Activated CD4-positive, alpha-beta T cell treated with anti-CD3 and anti-CD28 coated beads for 48 hours (primary cell): ENCODE results near the gene TBC1D14.

Experiments
- DNase-seq: peaks from one replicate; pipeline ENCODE4 v3.0.0-alpha.2; 2020

Gene TBC1D14

DNA sequence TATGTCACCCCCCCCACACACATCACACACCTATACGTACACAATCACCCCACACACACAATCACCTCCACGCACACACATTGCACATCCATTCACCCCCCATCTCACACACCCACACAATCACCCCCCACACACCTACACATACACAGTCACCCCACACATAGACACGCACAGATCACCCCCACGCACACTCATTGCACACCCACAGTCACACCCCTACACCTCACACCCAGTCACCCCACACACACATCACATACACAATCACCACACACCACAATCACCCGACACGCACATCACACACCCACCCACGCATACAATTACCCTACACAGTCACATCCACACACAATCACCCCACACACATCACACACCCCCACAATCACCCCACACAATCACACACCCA, 117.7 kb downstream of the TBC1D14 start:
- no peak for DNase-seq

DNA sequence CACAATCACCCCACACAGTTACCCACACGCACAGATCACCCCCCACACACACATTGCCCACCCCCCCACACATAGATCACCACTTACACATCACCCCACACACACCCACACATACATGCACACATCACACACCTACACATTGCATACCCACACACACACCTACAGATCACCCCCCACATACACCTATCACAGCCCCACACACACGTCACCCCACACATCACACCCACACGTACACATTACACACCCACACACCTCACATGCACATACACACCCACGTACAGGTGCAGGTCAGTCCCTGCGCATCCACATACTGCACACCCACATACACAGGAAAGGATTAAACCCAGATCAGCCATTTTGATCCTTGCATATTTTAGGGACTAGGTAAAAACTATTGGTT, 118.3 kb downstream of the TBC1D14 start:
- no peak for DNase-seq

DNA sequence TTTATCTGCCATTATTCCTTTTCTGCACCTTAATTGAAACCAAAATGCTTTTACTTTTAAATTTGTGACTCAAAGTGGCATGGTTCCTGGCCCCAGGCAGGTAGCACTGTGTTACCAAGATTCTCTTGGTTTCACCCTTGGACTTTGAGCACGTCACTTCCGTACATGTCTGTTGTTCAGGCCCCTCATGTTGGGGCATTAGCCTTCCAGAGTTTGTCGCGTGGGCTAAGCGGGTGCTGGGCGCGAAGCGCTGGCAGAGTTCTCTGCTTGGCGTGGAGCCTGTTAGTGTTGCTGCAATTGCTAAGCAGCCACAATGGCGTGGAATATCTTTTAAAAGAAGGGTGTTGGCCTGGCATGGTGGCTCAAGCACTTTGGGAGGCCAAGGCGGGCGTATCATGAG, 119.6 kb downstream of the TBC1D14 start:
- no peak for DNase-seq

DNA sequence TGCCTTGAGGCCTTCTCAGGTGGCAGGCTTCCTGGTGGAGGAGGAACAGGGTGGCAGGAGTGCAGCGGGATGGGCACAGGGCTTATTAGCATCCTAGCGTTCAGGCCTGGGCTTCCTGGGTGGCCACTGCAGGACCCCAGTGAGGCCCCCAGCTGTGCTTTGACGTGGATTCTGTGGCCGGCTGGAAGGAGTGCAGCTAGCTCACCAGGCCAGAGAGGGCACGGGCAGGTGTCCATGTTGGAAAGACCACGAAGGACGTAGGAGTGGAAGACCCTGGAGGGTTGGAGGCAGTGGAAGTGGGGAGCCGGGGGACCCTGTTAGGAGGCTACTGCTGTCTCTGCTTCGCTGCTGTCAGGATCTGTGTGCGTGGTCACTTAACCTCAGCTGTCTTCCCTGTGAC, 120.3 kb downstream of the TBC1D14 start:
- DNase-seq: no peak

DNA sequence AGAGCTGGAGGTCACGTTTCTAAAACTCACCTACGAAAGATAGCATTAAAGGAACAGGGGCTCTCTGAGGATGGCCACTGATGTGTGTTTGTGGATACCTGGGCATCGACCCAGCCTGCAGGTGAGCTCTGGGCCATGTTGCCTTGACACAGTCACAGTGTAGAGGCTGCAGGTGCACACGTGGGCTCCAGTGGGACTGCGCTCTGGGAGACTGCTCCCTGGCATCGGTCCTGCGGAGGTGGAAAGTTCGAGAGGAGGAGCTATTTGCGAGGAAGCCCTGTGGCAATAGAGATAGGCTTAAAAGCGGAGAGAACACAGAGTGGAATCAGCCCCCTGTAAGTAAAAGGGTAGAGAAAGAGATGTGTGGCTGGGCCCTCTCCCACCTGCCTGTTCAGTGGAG, 121.2 kb downstream of the TBC1D14 start:
- DNase-seq: no peak

DNA sequence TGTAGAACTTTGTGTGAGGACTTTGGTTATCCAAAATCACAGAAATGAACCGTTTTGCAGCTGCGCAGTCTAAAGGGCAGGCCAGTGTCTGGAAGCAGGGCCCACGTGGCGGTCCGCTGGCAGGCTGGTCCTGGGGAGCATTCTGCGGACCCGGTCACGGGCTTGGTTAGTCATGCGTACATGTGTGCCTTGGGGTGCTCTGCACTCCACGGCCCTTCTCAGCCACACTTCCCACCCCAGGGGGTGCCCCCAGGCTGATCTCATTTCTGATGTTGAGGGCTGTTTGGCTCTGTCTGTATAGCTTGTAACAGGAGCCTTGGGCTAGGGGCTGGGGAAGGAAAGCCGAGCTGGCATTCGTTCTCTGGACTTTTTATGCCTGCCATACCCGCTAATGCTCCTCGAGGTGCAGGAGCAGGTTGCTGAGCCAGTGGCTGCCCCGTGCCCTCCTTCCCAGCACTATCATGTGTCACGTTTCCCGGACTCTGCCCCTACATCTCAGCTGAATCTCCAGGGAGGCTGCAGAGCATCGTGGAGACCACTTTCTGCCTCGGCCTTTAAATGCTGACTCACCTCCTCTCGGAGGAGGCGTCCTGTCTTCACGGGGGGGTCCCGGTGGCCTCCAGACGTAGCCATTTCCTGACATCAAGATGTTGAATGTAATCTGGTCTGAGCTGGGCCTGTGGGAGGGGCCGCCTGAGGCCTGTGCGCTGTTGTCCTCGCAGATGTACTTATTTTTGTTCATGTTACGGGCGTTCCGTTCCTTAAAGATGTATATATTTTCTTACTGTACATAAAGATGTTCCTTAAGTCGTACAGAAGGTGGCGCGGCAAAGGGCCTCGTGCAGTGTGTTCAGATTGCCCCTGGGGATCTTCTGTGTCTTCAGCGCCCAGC, 122.2 kb downstream of the TBC1D14 start:
- no peak for DNase-seq

DNA sequence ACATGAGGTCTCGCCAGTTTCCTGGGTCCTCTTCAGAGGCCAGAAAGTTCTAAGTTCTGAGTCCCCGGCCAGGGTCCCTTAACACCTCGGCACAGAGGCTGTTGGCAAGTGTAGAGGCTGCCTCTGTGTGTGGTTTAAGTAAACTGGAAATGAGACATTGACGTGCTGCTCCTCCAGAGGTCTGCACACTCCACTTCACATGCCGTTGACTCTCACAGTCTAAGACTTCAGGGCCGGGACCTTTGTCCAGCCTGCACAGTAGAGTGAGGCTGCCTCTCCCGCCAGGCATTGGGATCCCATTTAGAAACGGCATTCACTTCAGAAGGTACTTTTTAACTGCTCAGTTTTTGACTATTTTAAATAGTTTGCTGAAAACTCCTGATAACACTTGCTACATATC, 123.0 kb downstream of the TBC1D14 start:
- no peak for DNase-seq

DNA sequence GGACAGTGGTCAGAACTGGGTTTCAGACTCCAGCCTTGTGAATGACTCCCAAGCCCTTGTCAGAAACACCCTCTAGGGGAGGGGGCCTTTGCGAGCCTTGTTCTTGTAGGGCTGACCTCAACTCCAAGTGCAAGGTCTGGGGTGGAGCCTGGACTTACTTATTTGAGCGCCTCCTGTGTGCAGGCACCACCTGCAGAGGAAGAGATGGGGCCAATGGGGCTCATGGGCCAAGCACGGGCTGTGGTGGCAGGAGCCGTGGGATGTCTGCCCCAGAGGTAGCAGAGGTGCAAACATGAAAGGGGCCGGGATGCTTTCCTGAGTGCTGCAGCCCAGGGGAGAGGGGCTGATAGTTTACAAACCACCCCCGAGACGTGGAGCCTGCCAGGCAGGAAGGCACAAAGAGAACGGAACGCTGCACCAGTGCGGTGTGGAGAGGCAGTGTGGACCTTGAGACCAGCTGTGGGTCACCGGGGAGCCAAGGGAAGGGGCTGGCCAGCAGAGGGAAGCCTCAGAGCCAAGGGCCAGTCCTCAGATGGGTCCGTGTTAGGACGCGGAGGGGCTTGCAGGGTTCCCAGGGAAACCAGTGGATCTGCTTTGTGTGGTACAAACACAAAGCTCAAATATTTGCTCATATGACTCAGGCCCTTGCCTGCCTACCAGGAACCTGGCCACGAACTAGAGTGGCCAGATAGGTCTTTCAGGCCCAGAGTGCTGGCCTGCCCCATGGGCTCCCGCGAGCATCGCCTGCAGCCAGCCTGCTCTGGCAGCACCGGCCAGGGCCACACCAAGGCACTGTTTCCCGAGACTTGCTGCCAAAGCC, 124.8 kb downstream of the TBC1D14 start:
- no peak for DNase-seq

DNA sequence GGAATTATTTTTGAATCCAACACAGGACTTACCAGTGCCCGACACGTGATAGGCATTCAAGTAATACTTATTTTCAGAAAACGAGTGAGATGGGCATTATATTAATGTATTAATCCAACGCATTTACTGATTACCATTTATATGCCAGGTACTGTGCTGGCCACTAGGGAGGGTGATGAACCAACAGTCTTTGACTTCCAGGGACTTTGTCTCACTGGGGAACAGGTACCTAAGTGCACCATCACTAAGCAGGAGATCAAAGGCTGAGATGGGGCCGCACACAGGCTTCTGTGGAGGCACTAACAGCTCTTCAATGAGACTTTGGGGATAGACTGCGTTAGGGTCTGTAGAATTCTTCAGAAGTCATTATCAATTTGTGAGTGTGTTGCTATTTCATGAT, 127.8 kb downstream of the TBC1D14 start:
- no peak for DNase-seq

DNA sequence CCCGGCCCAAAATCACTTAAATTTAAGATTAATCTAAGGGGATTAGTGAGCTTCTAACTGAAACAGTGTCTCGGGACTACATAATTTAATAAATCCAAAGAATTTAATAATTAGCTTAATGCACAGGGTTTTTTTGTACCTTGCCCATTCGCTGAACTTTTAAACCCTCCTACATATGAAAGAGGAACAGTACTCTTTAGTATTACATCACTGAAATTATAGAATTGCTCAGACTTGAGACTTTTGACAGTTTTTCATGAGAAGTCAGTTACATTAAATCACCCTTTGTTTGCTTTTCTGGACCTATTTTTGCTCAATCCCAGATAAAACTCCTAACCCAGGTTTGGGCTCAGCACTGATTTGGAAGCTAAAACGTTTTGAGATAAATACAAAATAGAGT, 131.1 kb downstream of the TBC1D14 start:
- DNase-seq: no peak

DNA sequence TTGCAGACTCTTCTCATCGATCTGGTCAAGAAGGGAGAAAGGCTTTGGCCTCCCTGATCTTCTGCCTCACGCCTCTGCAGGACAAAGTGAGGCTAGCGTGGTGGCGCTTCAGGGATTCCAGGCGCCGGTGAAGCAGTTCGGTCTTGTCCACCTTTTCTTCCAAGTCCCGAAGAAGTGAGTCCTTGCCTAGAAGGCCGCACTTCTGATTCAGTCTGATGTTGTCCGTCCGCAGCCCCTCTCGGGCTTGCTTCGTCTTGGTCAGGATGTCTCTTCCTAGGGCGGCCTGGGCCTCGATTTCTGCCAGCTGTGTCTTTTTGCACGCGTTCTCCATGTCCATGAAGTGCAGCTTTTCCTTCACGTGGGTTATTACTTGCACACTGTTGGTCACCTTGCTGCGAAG, 131.6 kb downstream of the TBC1D14 start:
- no peak for DNase-seq

DNA sequence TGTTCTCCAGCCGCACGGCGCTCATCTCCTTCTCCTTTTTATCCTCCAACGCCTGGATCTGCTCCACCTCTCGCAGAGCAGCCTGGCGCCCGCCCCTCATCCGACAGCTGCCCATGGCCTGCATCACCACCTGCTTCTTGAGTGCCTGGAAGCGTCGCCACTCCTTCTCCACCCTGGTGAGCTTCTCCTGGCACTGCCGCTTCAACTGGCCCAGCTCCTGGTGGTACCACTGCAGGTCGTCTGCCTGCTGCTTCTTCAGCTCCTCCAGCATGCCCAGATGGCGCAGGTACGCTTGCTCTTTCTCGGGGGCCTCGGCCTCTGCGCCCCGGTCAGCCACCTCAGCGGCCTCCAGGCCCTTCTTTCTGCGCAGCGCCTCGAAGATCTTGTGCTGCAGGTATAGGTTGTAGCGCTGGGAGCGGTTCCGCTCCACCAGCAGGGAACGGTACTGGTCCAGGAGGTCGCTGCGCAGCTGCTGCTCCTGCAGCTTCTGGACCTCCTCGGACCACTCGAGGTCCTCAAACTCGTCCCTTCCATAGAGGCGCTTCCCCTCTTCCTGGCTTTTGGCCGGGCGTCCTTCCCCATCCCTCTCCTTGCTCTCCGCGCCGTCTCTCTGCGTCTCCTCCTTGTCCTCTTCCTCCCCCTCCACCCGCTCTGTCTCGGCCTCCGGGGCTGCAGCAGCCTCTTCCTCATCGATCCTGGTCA, 132.3 kb downstream of the TBC1D14 start:
- DNase-seq: no peak

DNA sequence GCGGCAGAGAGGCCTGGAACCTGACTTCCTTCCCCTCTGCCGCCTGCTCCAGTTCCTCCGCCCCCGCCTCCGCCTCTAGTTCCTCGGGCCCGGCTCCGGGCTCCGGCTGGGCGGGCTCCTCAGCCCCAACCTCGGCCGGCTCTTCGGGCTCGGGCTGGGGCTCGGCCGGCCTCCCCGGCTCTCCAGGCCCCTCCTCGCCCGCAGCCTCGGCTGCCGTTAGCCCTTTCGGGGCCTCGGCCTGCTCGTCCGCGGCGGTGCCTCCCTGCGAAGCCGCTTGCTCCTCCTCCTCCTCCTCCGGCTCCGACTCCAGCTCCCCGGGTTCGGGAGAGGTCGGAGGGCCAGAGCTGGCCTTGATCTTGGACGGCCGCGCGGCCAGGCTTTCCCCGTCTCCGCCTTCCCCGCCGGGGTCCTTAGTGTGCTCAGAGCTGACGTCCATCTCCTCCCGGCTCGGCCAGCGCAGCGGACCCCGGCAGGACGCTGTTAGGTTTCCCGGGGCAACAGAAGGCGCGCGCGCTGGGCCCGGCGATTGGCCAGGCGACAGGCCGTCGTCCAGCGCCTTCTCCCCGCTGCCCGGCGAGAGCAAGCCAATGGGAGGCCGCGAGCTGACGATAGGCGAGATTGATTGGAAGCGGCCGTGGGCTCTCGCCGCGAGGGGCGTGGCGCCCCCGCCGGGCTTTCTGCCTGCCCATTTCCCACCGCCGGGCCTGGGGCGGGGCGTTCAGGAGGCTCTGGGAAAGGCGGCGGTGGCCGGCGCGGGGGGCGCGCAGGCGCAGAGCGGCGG, 133.1 kb downstream of the TBC1D14 start:
- DNase-seq: peak; percentile 95

DNA sequence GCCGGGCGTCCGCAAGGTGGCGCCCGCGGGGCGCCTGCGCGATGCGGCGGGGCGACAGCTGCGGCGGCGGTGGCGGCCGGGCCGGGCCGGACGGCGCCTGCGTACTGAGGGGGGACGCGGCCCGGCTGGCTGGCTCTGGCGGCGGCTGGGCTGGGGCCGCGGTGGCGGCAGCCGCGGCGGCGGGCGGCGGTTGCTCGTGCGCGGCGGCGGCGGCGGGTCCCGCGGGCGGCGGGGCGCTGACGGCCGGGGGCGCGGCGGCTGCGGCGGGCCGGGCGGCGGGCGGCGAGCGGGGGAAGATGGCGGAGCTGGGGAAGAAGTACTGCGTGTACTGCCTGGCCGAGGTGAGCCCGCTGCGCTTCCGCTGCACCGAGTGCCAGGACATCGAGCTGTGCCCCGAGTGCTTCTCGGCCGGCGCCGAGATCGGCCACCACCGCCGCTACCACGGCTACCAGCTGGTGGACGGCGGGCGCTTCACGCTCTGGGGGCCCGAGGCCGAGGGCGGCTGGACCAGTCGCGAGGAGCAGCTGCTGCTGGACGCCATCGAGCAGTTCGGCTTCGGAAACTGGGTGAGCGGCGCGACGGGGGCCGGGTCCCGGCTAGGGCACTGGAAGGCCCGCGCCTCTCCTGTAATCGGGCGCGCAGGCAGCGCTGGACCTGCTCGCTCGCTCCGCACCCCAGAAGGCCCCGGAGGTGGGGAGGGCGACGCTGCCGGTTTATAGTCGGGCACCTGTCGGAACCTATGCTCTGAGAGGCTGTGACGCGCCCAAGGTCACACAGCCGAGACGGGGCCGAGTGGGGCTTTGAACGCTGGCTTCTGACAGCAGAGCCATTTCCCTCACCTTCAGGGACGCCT, 133.9 kb downstream of the TBC1D14 start, which contains the start of gene TADA2B:
TSS of gene TADA2B (plus strand) at position 89 of the 853 bp plus-strand sequence. CDS start at position 297, 208 bp downstream.
- peak; percentile 62 for DNase-seq

DNA sequence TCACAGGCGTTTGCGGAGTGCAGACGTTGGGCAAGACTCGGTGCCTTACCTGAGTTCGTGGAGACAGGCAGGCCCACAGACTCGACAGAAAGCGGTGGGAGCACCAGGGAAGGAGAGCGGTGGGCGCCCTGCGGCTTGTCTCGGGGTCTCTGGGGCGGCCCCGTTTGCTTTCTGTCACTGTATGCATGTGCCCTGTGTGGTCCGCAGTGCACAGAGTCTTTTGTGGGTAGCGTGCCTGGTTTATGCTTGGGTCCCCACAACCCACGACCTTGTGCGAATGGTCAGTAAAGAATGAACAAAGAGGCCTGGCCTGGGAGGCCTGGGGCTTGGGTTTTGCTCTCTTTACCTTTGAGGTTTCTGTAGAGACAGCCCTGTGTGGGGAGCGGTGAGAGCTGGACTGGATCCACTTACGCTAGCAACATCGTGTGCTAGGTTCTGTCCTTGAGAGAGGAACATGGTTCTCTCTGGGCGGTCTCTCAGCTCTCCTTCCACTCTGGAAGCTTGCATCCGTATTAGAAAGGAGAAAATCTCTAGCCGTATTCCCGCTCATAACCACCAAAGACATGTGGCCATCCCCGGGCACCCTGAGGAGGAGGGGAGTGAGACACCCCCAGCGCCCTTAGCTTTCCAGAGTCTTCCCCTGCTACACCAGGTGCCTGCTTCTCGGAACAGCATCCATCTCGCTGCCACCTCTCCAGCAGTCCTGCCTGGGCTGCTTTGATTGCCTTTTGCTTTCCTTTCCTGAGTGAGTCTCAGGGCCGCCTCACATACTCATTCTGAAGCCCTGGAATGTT, 134.7 kb downstream of the TBC1D14 start:
- no peak for DNase-seq

DNA sequence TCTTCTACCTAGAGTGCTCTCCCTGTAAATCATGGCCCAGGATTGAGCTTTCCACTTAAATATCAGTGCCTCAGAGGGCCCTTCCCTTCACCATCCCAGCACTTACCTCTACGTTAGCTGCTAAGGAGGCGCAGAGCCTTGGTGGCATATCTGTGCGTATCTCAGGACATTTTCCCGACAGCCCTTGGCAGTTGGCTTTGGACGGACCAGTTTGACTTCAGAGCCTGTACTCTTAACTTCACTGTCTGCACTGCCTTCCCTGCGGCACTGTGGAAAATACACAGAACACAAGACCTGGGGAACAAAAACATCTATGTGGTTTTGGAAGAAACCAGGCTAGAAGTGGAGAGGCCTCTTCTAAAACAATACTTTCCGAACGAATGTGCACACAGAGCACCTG, 135.9 kb downstream of the TBC1D14 start:
- DNase-seq: no peak

DNA sequence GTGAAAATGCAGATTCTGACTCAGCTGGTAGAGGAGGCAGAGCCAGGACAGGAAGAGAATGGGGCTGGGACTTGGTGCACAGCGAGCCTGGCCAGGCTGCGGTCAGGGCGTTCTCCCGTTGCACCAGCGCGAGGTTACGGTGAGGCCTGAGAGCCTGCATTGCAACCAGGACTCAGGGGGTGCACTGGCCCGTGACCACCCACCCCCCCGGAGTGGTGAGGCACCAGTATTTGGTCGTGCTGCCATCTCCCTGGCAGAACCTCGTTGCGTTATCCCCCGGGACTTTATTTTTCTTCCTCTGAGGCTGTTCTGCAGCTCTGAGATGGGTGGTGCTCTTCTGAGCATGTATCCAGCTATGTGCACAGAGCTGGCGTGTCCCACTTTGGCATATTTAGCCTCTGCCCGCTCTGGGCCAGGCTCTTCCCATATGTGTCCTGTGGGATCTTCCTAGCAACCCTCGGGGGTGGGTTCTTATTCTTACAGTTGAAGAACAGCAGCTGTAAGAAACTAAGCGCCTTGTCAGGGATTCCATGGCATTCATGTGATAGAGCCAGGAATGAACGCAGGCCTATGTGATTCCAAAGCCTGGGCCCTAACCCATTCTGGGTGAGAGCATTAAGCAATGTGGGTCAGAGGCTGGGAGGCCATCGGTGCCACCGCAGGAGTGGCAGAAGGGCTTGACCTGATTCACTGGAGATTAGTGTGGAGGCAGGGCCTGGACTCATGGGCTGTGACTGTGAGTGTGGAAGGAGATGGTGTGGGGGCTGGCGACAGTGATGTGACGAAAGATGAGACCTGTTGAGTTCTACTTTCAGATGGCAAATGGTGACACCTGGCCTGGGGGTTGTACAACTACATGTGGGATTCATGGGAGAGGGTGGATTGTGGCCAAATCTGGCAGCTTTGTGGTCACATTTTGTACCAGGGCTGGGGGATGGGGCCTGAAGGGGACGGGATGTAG, 136.6 kb downstream of the TBC1D14 start:
- DNase-seq: no peak

DNA sequence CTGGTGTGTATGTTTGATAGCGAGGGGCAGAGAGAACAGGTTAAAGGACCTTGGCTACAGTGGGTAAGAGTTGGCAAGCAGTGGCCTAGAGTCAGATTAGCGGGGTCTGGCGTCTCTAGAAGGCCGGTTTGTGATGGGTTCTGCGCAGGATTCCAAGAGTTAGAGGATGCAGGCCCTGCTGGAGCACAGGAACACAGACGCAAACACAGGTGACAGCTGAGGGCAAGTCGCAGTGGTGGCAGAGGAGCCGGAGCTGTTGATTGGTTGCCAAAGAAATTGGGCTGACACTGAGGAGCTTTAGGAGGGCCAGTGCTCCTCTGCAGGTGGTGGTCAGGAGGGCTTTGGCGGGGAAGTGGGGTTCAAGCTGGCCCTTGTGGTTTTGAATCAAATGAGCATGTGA, 137.3 kb downstream of the TBC1D14 start:
- DNase-seq: no peak

DNA sequence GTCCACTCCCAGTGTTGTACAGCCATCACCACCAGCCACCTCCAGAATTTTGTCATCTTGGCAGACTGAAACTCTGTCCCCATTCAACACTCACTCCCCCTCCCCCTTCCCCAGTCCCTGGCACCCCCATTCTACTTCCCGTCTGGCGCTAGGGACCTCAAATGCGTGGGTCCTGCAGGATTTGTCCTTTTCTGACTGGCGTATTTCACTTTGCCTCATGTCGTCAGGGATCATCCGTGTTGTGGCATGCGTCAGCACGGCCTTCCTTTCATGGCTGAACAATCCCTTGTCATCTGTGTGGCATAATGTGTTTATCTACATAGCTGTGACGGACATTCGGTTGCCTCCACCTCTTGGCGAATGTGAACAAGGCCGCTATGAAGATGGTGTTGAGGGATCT, 139.0 kb downstream of the TBC1D14 start:
- DNase-seq: no peak
